ENCODE data around the gene GSX2.
"Not testable (repeated sequence)": the region's sequence is repeated elsewhere in the genome, so short reads cannot be mapped to it uniquely, and the experiment has no call there.

Gene GSX2

DNA sequence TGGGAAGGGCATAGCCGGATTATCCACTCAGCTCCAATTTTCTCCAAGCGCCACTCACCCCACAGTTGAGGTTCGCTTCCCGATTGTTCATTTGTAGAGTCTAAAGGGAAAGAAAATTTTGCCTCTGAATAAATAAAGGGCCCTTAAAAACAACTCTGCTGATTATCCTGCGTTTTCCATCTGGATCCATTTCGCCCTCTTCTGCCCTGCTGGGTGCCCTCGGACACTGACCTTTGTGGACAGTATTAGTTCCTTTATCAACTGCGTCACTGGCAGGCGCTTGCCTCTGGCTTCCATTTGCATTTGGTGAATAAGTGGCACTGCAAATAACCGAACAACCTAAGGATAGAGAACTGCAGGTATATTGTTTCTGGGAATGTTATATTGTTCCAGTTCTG lies 10.1 kb downstream of the GSX2 start:
- Histone ChIP-seq H3K4me3 (ENCODE audit: severe bottlenecking) (no peak overlapping the region), H3K27me3 (ENCODE audit: insufficient read depth, poor library complexity, severe bottlenecking) (no peaks in the 10 kb centered on the region), H3K27ac (ENCODE audit: poor library complexity, severe bottlenecking) (no peak overlapping the region), H3K4me1 (ENCODE audit: insufficient read depth, poor library complexity, severe bottlenecking) (no peaks in the 10 kb centered on the region), H3K36me3 (ENCODE audit: low read depth) (no peaks in the 10 kb centered on the region), H3K9me3 (ENCODE audit: severe bottlenecking) (no peaks in the 10 kb centered on the region)
- TF ChIP-seq, protein P1, sequence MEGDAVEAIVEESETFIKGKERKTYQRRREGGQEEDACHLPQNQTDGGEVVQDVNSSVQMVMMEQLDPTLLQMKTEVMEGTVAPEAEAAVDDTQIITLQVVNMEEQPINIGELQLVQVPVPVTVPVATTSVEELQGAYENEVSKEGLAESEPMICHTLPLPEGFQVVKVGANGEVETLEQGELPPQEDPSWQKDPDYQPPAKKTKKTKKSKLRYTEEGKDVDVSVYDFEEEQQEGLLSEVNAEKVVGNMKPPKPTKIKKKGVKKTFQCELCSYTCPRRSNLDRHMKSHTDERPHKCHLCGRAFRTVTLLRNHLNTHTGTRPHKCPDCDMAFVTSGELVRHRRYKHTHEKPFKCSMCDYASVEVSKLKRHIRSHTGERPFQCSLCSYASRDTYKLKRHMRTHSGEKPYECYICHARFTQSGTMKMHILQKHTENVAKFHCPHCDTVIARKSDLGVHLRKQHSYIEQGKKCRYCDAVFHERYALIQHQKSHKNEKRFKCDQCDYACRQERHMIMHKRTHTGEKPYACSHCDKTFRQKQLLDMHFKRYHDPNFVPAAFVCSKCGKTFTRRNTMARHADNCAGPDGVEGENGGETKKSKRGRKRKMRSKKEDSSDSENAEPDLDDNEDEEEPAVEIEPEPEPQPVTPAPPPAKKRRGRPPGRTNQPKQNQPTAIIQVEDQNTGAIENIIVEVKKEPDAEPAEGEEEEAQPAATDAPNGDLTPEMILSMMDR (IDR thresholded peaks at IDR 0.05; ENCODE audit: poor library complexity, severe bottlenecking): no peak
- DNase-seq (ENCODE audit: low spot score): no peak
- ATAC-seq (ENCODE audit: low read depth): no peak

DNA sequence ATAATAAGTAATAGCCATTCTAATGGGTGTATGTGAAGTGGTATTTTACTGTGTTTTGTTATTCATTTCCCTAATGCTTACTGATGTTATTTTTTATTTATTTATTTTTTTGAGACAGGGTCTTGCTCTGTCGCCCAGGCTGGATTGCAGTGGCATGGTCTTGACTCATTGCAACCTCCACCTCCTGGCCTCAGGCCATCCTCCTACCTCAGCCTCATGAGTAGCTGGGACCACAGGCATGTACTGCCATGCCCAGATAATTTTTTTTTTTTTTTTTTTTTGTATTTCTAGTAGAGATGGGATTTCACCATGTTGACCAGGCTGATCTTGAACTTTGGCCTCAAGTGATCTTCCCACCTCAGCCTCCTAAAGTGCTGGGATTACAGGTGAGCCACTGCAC lies 13.2 kb downstream of the GSX2 start:
- not testable (repeated sequence) for ATAC-seq (ENCODE audit: low read depth); H3K27me3 ChIP-seq (ENCODE audit: insufficient read depth, poor library complexity, severe bottlenecking); H3K9me3 ChIP-seq (ENCODE audit: severe bottlenecking); H3K27ac ChIP-seq (ENCODE audit: poor library complexity, severe bottlenecking); DNase-seq (ENCODE audit: low spot score); H3K36me3 ChIP-seq (ENCODE audit: low read depth); H3K4me3 ChIP-seq (ENCODE audit: severe bottlenecking); H3K4me1 ChIP-seq (ENCODE audit: insufficient read depth, poor library complexity, severe bottlenecking)

DNA sequence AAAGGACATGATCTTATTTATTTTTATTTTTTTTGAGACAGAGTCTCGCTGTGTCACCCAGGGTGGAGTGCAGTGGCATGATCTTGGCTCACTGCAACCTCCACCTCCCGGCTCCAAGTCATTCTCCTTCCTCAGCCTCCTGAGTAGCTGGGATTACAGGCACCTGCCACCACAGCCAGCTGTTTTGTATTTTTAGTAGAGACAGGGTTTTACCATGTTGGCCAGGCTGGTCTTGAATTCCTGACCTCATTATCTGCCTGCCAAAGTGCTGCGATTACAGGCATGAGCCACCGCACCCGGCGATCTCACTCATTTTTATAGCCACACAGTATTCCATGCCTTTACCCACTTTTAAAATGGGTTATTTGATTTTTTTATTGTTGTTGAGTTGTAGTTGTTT lies 16.3 kb downstream of the GSX2 start:
- H3K27ac ChIP-seq (ENCODE audit: poor library complexity, severe bottlenecking); H3K4me3 ChIP-seq (ENCODE audit: severe bottlenecking); DNase-seq (ENCODE audit: low spot score); H3K36me3 ChIP-seq (ENCODE audit: low read depth); H3K4me1 ChIP-seq (ENCODE audit: insufficient read depth, poor library complexity, severe bottlenecking); H3K9me3 ChIP-seq (ENCODE audit: severe bottlenecking); ATAC-seq (ENCODE audit: low read depth); H3K27me3 ChIP-seq (ENCODE audit: insufficient read depth, poor library complexity, severe bottlenecking): not testable (repeated sequence)

DNA sequence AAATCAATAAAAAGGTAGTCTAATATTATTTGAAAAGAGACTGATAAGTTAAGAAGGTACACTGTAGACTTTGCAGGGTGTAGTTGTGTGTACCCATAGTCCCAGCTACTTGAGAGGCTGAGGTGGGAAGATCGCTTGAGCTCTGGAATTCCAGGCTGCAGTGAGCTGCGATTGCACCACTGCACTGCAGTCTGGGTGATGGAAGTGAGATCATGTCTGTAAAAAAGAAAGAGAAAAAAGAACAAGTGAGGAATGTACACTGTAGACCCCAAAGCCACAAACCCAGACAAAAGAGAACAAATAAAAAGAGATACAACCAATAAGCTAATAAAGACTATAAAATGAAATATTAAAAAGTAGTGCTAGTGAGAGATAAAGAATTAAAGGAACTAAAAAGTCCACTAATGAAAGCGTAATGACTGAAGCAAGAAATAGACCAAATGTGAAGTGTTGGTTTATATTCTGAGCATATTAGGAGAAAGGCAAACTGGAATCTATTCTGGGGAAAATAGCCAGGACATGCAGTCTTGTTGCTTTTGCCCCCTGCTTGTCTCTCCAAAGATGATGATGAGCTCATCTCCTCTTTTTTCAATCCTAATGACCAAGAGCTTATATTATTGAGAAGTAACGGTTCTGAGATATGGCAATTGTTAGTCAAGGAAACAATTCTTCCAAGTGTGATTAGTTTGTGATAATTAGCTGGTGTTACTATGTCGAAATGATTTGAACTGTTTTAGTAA lies 19.1 kb downstream of the GSX2 start:
- Histone ChIP-seq H3K36me3 (ENCODE audit: low read depth) (no peaks in the 10 kb centered on the region), H3K4me3 (ENCODE audit: severe bottlenecking) (no peak overlapping the region), H3K9me3 (ENCODE audit: severe bottlenecking) (no peaks in the 10 kb centered on the region), H3K27ac (ENCODE audit: poor library complexity, severe bottlenecking) (no peak overlapping the region), H3K4me1 (ENCODE audit: insufficient read depth, poor library complexity, severe bottlenecking) (no peaks in the 10 kb centered on the region), H3K27me3 (ENCODE audit: insufficient read depth, poor library complexity, severe bottlenecking) (no peaks in the 10 kb centered on the region)
- ATAC-seq (ENCODE audit: low read depth) (no peak), DNase-seq (ENCODE audit: low spot score) (no peak)
- TF ChIP-seq, protein P1 (IDR thresholded peaks at IDR 0.05; ENCODE audit: poor library complexity, severe bottlenecking): no peak

DNA sequence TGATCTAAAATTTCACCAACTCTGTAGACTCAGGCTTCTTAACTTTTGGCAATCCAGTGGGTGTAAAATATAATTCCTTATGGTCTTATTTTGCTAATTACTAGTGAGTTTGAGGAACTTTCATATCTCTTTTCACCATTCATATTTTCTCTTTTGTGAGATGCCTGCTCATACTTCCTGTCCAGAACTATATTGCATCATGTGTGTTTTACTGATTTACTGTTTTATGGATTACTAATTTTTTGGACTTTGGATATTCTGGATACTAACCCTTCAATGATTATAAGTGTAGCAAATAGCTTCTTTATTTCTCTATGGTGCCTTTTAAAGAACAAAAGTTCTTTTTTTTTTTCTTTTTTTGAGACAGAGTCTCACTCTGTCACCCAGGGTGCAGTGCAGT lies 20.6 kb downstream of the GSX2 start:
- ATAC-seq (ENCODE audit: low read depth): no peak
- Histone ChIP-seq H3K4me1 (ENCODE audit: insufficient read depth, poor library complexity, severe bottlenecking) (no peaks in the 10 kb centered on the region), H3K4me3 (ENCODE audit: severe bottlenecking) (no peak overlapping the region), H3K27me3 (ENCODE audit: insufficient read depth, poor library complexity, severe bottlenecking) (no peaks in the 10 kb centered on the region), H3K36me3 (ENCODE audit: low read depth) (no peaks in the 10 kb centered on the region), H3K27ac (ENCODE audit: poor library complexity, severe bottlenecking) (no peak overlapping the region), H3K9me3 (ENCODE audit: severe bottlenecking) (no peaks in the 10 kb centered on the region)
- TF ChIP-seq, protein P1 (IDR thresholded peaks at IDR 0.05; ENCODE audit: poor library complexity, severe bottlenecking): no peak
- no peak for DNase-seq (ENCODE audit: low spot score)

DNA sequence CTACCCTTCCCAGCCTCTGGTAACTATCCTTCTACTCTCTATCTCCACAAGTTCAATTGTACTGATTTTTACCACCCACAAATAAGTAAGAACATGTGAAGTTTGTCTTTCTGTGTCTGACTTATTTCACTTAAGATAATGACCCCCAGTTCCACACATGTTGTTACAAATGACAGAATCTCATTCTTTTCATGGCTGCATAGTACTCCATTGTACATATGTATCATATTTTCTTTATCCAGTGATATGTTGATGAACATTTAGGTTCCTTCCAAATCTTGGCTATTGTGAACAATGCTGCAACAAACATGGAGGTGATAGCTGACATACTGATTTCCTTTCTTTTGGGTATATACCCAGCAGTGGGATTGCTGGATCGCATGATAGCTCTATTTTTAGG lies 27.7 kb downstream of the GSX2 start:
- TF ChIP-seq, protein P1 (IDR thresholded peaks at IDR 0.05; ENCODE audit: poor library complexity, severe bottlenecking): no peak
- no peak overlapping the region for H3K27ac ChIP-seq (ENCODE audit: poor library complexity, severe bottlenecking)
- DNase-seq (ENCODE audit: low spot score) (no peak), ATAC-seq (ENCODE audit: low read depth) (no peak)
- H3K4me3 ChIP-seq (ENCODE audit: severe bottlenecking): no peak overlapping the region
- no peaks in the 10 kb centered on the region for H3K4me1 ChIP-seq (ENCODE audit: insufficient read depth, poor library complexity, severe bottlenecking)
- no peaks in the 10 kb centered on the region for H3K36me3 ChIP-seq (ENCODE audit: low read depth)
- peaks cover 4% of the 10 kb centered on the region for H3K9me3 ChIP-seq (ENCODE audit: severe bottlenecking)
- H3K27me3 ChIP-seq (ENCODE audit: insufficient read depth, poor library complexity, severe bottlenecking): no peaks in the 10 kb centered on the region

DNA sequence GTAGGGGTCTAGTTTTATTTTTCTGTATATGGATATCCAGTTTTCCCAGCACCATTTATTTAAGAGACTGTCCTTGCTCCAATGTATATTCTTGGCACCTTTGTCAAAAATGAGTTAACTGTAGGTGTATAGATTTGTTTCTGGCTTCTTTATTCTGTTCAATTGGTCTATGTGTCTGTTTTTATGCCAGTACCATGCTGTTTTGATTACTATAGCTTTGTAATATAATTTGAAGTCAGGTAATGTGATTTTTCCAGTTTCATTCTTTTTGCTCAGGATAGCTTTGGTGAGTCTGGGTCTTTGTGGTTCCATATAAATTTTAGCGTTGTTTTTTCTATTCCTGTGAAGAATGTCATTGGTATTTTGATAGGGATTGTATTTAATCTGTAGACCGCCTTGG lies 28.7 kb downstream of the GSX2 start:
- not testable (repeated sequence) for DNase-seq (ENCODE audit: low spot score); H3K27me3 ChIP-seq (ENCODE audit: insufficient read depth, poor library complexity, severe bottlenecking); H3K9me3 ChIP-seq (ENCODE audit: severe bottlenecking); H3K4me1 ChIP-seq (ENCODE audit: insufficient read depth, poor library complexity, severe bottlenecking); H3K4me3 ChIP-seq (ENCODE audit: severe bottlenecking); H3K36me3 ChIP-seq (ENCODE audit: low read depth); ATAC-seq (ENCODE audit: low read depth); H3K27ac ChIP-seq (ENCODE audit: poor library complexity, severe bottlenecking)
